HG03064 (cell line): Measurements from ENCODE around the gene KLHL22.

Experiments
- ATAC-seq: cut with Tn5 transposase; IDR thresholded peaks from one replicate; pipeline ENCODE4 v1.9.1; 2021; ENCODE audit warnings: low read depth; ENCODE audit not compliant: unreplicated experiment

Gene KLHL22

GRCh38 chr22:20450551-20450906 is 45.1 kb downstream of the KLHL22 start:
- ATAC-seq = no peak

GRCh38 chr22:20449819-20450550 is 45.6 kb downstream of the KLHL22 start:
- no peak for ATAC-seq

GRCh38 chr22:20448630-20449029 is 47.0 kb downstream of the KLHL22 start:
- no peak for ATAC-seq

GRCh38 chr22:20446383-20446970 is 49.1 kb downstream of the KLHL22 start:
- no peak for ATAC-seq

- no peak for ATAC-seq
Observed at GRCh38 chr22:20444325-20444724, 51.3 kb downstream of the KLHL22 start.

GRCh38 chr22:20442485-20443284 is 52.9 kb downstream of the KLHL22 start:
- ATAC-seq = no peak

GRCh38 chr22:20441631-20442484 is 53.7 kb downstream of the KLHL22 start:
- no peak for ATAC-seq

GRCh38 chr22:20440637-20441591 is 54.7 kb downstream of the KLHL22 start:
- ATAC-seq = no peak

GRCh38 chr22:20439928-20440575 is 55.5 kb downstream of the KLHL22 start:
- no peak for ATAC-seq

GRCh38 chr22:20439556-20439927 is 56.1 kb downstream of the KLHL22 start:
- ATAC-seq = no peak

GRCh38 chr22:20438678-20439492 is 56.7 kb downstream of the KLHL22 start:
- ATAC-seq = no peak

GRCh38 chr22:20438427-20438677 is 57.2 kb downstream of the KLHL22 start:
- ATAC-seq = no peak

GRCh38 chr22:20437613-20438426 is 57.8 kb downstream of the KLHL22 start, which contains the start of gene SCARF2:
Gene SCARF2, minus strand, starts transcription at chr22:20437825. Its CDS starts 71 bp downstream, at chr22:20437754.
- ATAC-seq = no peak

- ATAC-seq = no peak
Observed at GRCh38 chr22:20436768-20437612, 58.6 kb downstream of the KLHL22 start.

- ATAC-seq = no peak
Observed at GRCh38 chr22:20436307-20436767, 59.3 kb downstream of the KLHL22 start.

- ATAC-seq = no peak
Observed at GRCh38 chr22:20435436-20436306, 59.9 kb downstream of the KLHL22 start.
